Measurements from ENCODE around the gene MSN.

Gene MSN

GRCh38 chrX:65674204-65674893 is 6.9 kb downstream of the MSN start:
- no peak for DNase-seq (ENCODE audit: low spot score)

GRCh38 chrX:65677954-65678469 is 10.6 kb downstream of the MSN start:
- no peak for DNase-seq (ENCODE audit: low spot score)

- DNase-seq (ENCODE audit: low spot score), result no peak
Observed at GRCh38 chrX:65679071-65679540, 11.7 kb downstream of the MSN start.

DNA sequence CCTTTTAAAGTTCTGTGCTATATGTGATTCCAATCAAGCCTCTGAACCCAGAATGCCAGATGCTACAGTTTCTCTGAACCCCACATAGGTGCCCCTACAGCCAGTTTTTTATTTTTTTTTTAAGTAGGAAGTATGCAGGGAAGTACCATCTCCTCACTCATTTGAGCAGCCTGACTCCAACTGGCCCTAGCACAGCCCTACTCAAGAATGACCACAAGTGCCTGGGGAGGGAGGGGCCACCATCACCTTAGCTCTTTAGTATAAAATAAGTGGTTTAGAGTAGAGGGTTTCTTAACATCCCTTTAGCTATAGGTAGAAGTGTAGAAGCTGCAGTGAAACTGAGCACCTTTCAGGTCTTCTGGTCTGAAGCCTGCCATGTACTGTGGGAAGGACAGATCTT is 14.4 kb downstream of the MSN start:
- DNase-seq (ENCODE audit: low spot score), result no peak

GRCh38 chrX:65685112-65685511 is 17.7 kb downstream of the MSN start:
- DNase-seq (ENCODE audit: low spot score), result no peak

DNA sequence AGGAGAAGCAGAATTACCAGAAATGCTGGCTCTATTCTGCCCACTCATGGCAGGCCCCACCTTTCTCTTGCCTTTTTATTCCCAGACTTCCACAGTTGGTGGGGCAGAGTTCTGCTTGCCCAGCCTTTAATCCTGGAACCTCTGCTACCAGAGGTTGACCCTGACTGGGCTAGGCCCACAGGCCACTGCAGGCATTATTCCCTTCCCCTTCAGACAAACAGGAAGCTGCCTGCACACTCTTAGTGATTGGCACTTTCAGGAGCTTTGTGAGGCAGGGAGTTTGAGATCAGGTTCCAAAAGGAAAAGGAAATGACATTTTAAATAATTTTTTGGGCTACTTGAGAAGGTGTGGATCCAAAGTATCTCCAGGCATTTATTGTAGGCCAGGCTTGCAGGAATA is 18.8 kb downstream of the MSN start:
- no peak for DNase-seq (ENCODE audit: low spot score)

GRCh38 chrX:65687367-65687766 is 19.9 kb downstream of the MSN start:
- DNase-seq (ENCODE audit: low spot score), result no peak

DNA sequence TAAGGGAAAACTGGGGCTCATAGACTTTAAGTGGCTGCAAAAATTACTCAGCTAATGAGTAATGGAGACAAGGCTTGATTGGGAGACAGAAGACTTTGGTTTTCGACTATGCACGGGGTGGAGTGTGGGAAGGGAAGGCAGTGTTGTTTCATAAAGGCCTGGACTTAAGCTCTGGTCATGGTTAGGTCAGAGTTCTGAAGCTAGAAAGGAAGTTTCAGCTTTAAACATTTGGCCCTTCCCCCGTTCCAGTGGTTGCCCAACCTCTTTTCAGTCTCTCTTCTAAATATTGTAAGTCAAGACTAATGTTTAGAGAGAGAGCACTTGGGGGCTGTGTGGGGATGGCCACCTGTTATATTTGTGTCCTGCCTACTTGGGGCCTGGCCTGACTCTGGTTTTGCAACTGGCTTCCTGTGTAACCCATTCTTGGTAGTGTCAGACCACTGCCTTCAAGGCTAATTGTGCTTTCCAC is 21.0 kb downstream of the MSN start:
- DNase-seq (ENCODE audit: low spot score), result no peak

- DNase-seq (ENCODE audit: low spot score), result no peak
Observed at GRCh38 chrX:65689377-65689776, 21.9 kb downstream of the MSN start.

- DNase-seq (ENCODE audit: low spot score), result no peak
Observed at GRCh38 chrX:65690057-65690855, 22.8 kb downstream of the MSN start.

GRCh38 chrX:65695849-65696449 is 28.5 kb downstream of the MSN start:
- DNase-seq (ENCODE audit: low spot score), result no peak

- DNase-seq (ENCODE audit: low spot score), result no peak
Observed at GRCh38 chrX:65696613-65697012, 29.2 kb downstream of the MSN start.

GRCh38 chrX:65697211-65697641 is 29.8 kb downstream of the MSN start:
- DNase-seq (ENCODE audit: low spot score), result no peak

DNA sequence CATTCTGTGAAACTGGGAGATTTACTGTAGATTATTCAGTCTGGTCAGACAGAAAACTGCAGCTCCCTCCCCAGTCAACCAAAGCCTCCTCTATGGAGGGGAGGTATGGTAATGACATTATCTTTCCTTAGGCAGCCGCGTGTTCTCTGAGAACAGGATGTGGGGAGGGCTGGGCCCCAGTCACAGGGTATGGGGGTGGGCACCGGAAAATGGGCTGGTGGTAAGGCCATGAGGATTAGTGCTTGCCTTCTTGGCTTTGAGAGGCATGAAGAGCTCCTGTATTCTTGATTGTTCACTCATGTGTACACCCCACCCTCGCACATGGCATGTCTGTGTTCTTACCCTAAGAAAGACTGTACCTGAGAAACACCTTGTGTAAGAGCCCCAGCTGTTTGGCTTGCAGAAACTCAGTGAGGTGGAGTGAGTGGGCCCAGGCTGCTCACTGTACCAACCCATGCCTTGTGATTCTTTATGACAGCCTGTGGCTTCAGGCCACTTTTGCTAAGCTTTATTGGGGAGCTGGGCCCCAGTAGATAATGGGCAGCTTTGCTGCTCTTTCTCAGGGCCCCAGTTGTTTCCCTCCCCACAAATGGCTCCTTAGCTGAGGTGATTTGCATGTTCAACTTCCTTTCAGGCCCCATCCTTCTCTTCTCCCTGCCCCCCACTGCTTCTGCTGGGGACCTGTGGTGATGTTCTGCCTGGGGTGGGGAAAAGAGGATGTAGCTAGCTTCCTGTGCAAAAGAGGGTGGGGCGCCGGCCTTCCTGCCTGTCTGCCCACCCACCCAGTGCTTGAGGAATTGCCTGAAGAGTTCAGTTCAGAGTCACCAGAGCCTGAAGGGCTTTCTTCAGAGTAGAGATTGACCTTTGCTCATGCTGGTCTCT is 30.7 kb downstream of the MSN start:
- DNase-seq (ENCODE audit: low spot score), result no peak

GRCh38 chrX:65702956-65703355 is 35.5 kb downstream of the MSN start:
- DNase-seq (ENCODE audit: low spot score), result no peak

- DNase-seq (ENCODE audit: low spot score), result no peak
Observed at GRCh38 chrX:65705439-65705838, 38.0 kb downstream of the MSN start.

GRCh38 chrX:65706041-65706828 is 38.8 kb downstream of the MSN start:
- DNase-seq (ENCODE audit: low spot score), result no peak

DNA sequence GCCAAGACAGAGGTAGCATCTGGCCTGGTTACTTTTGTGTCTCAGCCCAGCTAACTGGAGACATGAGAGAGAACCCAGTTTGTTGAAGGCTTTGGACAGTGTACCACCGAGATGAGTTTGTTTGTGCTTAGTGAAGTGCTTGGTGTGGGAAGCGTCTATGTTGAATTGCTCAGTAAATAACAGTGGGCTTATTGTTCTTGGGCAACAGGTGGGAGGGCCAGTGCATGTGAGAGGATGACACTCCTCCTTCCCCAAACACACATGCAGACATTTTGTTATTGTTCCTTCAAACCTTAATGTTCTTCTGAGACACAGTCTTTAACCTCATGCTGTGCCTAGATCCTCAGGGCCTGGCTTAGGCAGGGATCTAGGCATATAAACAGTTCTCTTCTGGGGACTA is 39.7 kb downstream of the MSN start:
- no peak for DNase-seq (ENCODE audit: low spot score)

DNA sequence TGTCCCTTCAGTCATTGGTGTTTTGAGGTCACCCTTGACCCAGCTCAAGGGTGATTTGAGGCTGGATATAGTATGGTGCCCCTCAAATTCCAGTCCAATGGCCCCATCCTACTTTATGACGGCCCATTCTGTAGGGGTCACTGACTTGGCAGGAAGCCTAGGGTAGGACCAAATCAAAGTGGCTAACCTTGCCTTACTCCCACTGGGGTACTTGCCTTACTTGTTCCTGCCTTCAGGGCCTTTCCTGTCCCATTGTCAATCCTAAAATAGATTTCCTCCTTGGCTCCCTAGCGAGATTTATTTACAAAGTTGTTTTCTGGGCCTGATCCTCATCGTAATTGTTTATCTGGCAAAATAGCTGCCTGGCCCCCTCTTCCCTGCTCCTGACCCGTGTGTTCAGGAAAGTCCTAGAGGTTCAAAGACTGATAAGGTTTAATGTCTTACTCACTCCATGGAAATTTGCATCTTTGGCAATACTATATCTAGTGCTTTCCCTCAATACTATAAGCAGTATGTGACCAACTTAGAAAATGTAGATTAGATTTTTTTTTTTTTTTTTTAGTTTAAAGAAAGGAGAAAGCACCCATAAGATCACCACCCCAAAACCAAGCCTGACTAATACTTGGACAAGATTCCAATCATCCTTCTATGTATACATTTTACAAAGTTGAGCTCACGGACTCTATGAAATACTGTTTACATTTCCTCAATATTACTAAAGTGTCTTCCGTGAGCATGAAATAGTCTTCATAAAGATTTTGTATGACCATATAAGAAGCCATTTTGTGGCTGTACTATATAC is 44.8 kb downstream of the MSN start:
- no peak for DNase-seq (ENCODE audit: low spot score)

GRCh38 chrX:65718538-65718937 is 51.1 kb downstream of the MSN start:
- no peak for DNase-seq (ENCODE audit: low spot score)

Measured in globus pallidus (tissue), 1 donor.